ENCODE measurements around the gene B3GNT4. TPM values are rescaled to one million over a fixed set of nuclear protein-coding genes. Genes with fewer than 3 reads are reported as not detected.
A peak's percentile ranks its signal among the peaks of the same experiment; 100 is the strongest.

B3GNT4 gene
- total RNA-seq: 0.58 and 1.4 TPM in 2 replicates

DNA sequence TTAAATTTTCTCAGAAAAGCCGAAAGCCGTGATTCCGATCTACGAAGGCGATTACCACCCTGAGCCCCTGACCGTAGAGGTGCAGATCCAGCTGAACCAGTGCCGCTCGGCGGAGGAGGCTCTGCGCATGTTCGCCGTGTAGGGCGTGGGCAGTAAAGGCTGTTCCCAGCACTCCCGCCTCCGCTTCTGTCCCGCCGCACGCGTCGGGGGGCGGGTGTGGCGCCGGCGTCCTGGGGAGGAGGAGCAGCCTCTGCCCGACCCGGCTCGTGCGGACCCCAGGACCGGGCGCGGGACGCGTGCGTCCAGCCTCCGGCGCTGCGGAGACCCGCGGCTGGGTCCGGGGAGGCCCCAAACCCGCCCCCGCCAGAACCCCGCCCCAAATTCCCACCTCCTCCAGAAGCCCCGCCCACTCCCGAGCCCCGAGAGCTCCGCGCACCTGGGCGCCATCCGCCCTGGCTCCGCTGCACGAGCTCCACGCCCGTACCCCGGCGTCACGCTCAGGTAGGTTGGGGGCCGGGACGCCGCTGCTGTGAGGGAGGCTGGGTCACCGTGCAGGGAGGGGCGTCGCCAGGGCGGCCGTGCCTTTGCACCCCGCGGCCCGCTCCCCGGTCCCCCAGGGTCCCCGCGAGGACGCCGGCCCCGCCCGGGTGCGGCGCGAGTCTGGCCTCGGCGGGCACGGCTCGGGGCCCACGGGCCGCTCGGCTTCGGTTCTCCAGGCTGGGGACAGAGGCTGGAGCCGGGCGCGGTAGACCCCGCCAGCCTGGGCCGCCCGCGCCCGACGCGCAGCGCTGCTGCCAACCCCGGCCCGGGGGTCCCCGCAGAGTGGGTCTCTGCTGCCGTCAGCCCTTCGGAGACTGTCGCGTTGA is at the start of gene B3GNT4:
Gene B3GNT4, plus strand, starts transcription at position 409 of the 866 bp plus-strand sequence. CDS start 910 bp downstream, outside the sequence.
- DNase-seq (ENCODE audit: low read depth): no peak
- TF ChIP-seq, protein P1, sequence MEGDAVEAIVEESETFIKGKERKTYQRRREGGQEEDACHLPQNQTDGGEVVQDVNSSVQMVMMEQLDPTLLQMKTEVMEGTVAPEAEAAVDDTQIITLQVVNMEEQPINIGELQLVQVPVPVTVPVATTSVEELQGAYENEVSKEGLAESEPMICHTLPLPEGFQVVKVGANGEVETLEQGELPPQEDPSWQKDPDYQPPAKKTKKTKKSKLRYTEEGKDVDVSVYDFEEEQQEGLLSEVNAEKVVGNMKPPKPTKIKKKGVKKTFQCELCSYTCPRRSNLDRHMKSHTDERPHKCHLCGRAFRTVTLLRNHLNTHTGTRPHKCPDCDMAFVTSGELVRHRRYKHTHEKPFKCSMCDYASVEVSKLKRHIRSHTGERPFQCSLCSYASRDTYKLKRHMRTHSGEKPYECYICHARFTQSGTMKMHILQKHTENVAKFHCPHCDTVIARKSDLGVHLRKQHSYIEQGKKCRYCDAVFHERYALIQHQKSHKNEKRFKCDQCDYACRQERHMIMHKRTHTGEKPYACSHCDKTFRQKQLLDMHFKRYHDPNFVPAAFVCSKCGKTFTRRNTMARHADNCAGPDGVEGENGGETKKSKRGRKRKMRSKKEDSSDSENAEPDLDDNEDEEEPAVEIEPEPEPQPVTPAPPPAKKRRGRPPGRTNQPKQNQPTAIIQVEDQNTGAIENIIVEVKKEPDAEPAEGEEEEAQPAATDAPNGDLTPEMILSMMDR (conservative IDR thresholded peaks at IDR 0.05; ENCODE audit: low read depth, low read length): no peak
- peak within 1 kb of the TSS; percentile 63 for H3K4me3 ChIP-seq (ENCODE audit: low read depth, low read length)

DNA sequence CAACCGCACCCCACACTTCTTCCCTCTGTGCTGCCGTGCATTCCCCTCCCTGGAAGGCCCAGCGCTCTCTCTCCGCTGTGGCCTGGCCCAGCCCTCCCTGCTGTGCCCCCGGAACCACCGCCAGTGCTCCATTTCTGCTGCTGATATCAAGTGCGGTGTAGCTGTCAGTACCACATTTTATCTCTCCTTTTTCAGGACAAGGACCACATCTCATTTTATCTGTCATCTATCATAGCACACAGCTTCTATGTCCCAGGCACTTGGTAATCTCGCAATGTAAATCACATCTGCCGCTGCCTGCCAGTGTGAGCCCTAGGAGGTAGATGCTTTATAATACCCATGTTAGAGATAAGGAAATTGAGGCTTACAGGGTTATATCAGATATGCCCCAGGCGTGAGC is 47.8 kb upstream of the B3GNT4 start:
- no peak for DNase-seq (ENCODE audit: low read depth)
- no peak overlapping the region for H3K4me3 ChIP-seq (ENCODE audit: low read depth, low read length)
- TF ChIP-seq, protein P1 (conservative IDR thresholded peaks at IDR 0.05; ENCODE audit: low read depth, low read length): no peak

DNA sequence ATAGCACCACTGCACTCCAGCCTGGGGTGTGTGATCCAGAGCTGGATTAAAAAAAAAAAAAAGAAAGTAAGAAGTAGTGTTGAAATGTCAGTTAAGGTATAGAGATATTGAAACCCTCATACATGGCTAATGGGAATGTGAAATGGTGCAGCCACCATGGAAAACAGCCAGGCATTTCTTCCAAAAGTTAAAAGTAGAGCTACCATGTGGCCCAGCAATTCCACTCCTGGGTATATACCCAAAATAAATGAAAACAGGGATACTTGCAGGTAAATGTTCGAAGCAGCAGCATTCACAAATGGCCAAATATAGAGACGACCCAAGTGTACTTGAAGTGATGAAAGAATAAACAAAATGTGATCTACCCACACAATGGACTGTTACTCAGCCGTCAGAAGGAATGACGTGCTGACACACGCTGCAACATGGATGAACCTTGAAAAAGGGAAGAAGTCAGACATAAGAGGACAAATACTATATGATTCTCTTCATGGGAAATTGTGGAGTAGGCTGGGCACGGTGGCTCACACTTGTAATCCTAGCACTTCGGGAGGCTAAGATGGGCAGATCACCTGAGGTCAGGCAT is 44.7 kb upstream of the B3GNT4 start:
- no peak for DNase-seq (ENCODE audit: low read depth)
- TF ChIP-seq, protein P1 (conservative IDR thresholded peaks at IDR 0.05; ENCODE audit: low read depth, low read length): no peak
- no peak overlapping the region for H3K4me3 ChIP-seq (ENCODE audit: low read depth, low read length)

DNA sequence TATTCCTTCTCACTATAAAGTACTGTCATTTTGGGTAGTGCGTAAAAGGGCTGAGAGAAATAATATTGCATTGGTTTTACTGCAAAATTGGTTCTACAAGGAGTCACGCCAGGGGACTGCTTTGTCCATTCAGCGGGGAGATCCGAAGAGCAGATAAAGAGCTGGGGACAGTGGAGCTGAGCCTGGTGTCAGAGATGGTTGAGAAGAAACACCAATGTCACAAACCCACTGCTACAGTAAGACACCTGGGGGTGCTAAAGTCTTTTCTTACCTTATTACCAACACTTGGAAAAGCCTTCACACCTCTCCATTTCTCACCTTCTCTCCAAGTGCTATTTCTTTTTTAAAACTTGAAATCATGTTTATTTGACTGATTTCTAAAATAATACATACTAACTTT is 43.6 kb upstream of the B3GNT4 start:
- DNase-seq (ENCODE audit: low read depth): no peak
- TF ChIP-seq, protein P1 (conservative IDR thresholded peaks at IDR 0.05; ENCODE audit: low read depth, low read length): no peak
- no peak overlapping the region for H3K4me3 ChIP-seq (ENCODE audit: low read depth, low read length)

DNA sequence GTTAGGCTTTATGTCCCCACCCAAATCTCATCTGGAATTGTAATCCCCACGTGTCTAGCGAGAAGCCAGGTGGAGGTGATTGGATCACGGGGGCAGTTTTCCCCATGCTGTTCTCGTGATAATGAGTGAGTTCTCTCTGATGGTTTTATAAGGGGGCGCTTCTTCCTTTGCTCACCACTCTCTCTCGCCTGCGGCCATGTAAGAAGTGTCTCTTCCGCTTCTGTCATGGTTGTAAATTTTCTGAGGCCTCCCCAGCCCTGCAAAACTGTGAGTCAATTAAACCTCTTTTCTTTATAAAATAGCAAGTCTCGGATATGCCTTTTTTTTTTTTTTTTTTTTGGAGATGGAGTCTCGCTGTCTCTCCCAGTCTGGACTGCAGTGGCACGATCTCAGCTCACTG is 42.7 kb upstream of the B3GNT4 start:
- DNase-seq (ENCODE audit: low read depth): no peak
- no peak overlapping the region for H3K4me3 ChIP-seq (ENCODE audit: low read depth, low read length)
- TF ChIP-seq, protein P1 (conservative IDR thresholded peaks at IDR 0.05; ENCODE audit: low read depth, low read length): no peak

DNA sequence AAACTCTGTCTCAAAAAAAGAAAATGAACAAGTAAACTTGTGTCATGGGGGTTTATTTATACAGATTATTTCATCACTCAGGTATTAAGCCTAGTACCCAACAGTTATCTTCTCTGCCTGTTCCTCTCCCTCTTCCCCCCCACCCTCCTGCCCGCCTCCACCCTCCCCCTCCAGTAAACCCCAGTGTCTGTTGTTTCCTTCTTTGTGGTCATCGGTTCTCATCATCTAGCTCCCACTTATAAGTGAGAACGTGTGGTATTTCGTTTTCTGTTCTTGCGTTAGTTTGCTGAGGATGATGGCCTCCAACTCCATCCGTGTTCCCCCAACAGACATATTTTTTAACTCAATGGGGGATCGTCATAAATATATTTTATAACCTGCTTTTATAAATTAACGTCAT is 41.8 kb upstream of the B3GNT4 start:
- H3K4me3 ChIP-seq (ENCODE audit: low read depth, low read length): no peak overlapping the region
- TF ChIP-seq, protein P1 (conservative IDR thresholded peaks at IDR 0.05; ENCODE audit: low read depth, low read length): no peak
- DNase-seq (ENCODE audit: low read depth): no peak

All from epithelial cell of proximal tubule (primary cell).